GM19468 (cell line): ENCODE data around the gene IFNA21.
"Not testable (repeated sequence)": the region's sequence is repeated elsewhere in the genome, so short reads cannot be mapped to it uniquely, and the experiment has no call there.

ENCODE experiments used
- ATAC-seq: cut with Tn5 transposase; IDR thresholded peaks from one replicate; pipeline ENCODE4 v1.9.1; 2021; ENCODE audit warnings: mild to moderate bottlenecking, moderate library complexity, moderate number of reproducible peaks; ENCODE audit not compliant: unreplicated experiment; ENCODE audit errors: extremely low read depth

The IFNA21 gene

DNA sequence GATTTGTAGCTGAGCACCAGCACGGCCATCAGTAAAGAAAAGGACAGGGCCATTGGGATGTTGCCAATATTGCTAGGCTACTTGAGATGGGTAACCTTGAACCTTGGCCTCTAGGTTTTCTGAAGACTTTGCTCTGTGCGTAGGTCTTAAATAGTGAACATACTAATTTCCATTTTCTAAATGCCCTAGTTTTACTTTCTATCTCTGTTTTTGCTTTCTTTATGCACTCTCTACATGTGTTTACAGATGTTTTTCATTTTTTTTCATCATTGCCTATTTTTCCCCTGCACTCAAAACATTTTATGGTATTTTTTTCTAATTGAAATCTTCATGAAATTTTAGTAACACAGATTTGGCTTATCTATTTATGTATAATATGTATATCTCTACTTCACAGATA, at the start of gene IFNA21:
IFNA21 (minus strand) TSS at position 101 of the 400 bp plus-strand sequence; CDS start at position 53, 48 bp downstream.
- not testable (repeated sequence) for ATAC-seq

DNA sequence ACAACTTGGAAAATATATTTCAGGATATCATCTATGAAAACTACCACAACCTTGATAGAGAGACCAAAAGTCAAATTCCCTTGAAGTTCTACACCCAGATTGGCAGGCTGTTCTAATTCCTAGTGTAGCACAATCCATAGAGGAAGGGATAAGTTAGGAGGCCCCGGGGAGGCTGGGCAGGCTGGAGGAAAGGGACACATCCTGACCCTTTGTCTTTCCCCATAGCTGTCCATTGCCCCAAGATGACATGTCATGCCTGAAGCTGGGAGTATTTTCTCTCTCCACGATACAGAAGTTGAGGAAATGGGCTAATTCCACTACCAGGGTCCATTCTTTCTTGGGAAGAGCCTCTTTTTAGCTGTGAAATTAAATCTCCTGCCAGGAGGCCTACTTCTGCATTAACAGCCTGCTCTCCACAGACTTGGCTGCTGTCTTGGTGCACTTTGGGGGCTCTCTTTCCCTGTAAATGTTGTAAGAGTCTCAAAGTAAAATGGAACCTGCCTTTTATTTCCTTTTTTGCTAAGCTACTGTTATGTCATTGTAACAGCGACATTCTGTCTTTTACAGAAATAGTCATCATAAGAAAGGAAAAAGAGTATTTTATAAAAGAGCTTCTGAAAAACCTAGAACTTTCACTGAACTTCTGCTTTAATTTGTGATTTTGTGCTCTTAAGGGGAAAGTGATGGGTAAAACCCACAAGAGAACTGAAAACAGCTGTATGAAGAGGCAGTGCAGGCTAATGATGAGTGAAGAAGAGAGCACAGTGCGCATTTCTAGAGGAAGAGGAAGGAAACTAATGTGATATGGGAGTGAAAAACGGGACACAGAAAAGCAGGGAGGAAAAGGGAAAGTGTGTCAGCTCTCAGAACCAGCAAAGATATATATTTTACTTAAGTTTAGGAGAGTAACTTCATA, 47.2 kb upstream of the IFNA21 start:
- peak; percentile 43 for ATAC-seq

DNA sequence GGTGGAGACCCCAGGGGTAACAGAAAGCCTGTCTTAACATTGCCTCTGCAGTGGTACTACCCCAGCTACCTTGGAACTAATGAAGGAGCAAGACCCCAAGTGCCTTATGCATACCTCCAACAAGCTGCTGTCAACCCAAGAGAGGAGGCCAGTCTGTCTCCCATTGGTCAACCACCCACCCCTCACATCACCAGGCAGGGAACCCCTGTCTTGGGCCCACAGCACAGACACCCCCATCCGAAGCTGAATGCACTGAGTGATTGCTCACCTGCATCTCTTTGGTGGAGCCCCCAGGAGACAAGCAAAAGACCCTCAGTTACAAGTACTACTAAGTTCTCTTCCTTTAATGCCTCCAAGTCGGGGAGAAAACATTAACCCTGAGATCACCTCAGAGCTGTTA, 45.7 kb upstream of the IFNA21 start:
- not testable (repeated sequence) for ATAC-seq

DNA sequence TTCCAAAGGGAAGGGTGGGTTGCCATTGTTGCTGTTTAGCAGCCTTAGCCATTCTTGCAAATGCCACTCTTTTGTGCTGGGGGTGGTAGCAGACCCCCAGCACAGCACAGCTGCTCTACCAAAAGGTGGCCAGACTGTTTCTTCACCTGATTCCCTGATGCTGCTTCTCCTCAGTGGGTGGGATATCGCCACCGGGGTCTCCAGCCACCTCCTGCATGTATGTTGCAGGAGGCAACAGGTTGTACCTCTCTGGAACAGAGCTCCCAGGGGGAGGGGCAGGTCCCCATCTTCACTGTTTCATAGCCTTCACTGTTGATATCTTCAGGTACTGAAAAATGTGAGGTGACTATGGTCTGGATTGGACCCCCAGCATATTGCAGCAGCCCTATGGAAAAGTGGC, 44.3 kb upstream of the IFNA21 start:
- ATAC-seq = not testable (repeated sequence)

DNA sequence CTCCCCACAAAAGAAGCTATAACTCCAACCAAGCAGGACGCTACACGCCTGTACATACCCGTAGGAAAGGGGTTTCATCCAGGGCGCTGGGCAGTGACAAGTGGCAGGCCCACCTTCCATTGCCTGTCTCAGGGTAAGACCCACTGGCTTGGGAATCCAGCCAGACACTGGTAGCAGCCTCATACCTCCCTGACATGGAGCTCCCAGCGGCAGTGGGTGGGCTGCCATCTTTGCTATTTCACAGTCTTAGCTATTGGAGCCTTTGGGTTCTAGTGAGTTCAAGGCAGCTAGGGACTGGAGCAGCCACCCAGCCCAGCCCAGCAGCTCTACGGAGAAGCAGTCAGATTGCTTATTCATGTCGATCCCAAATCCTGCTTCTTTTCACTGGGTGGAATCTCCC, 43.9 kb upstream of the IFNA21 start:
- ATAC-seq = no peak

DNA sequence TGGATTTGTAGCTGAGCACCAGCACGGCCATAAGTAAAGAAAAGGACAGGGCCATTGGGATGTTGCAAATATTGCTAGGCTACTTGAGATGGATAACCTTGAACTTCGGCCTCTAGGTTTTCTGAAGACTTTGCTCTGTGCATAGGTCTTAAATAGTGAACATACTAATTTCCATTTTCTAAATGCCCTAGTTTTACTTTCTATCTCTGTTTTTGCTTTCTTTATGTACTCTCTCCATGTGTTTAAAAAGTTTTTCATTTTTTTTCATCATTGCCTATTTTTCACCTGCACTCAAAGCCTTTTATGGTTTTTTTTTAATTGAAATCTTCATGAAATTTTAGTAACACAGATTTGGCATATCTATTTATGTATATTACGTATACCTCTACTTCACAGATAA, 40.6 kb upstream of the IFNA21 start, which contains the start of gene IFNA10:
IFNA10 (minus strand) TSS at position 101 of the 400 bp plus-strand sequence; CDS start at position 55, 46 bp downstream.
- ATAC-seq = not testable (repeated sequence)

DNA sequence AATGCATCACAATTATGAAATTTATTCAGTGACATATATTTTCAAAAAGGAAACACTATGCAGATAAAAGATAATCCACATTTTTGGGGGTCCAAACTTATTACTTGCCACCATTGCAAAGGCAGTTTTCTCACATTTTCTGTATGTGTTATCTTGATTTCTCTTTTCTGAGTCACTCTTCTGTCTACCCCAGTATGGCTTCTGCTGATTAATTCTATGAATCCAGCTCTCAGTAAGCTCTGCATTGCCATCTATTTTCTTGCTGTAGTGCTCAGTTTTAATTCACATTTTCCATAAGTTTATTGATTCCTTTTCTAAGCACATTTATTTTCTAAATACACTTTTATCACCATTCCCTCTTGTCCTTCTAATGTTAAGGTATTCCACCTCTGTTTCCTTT, 38.7 kb upstream of the IFNA21 start:
- no peak for ATAC-seq

DNA sequence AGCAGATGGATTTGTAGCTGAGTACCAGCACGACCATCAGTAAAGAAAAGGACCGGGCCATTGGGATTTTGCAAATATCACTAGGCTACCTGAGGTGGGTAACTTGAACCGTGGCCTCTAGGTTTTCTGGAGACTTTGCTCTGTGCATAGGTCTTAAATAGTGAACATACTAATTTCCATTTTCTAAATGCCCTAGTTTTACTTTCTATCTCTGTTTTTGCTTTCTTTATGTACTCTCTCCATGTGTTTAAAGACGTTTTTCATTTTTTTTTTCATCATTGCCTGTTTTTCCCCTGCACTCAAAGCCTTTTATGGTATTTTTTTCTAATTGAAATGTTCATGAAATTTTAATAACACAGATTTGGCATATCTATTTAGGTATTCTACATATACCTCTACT, 35.6 kb upstream of the IFNA21 start, which contains the start of gene IFNA7:
IFNA7 (minus strand) TSS at position 101 of the 400 bp plus-strand sequence; CDS start at position 61, 40 bp downstream.
- not testable (repeated sequence) for ATAC-seq

DNA sequence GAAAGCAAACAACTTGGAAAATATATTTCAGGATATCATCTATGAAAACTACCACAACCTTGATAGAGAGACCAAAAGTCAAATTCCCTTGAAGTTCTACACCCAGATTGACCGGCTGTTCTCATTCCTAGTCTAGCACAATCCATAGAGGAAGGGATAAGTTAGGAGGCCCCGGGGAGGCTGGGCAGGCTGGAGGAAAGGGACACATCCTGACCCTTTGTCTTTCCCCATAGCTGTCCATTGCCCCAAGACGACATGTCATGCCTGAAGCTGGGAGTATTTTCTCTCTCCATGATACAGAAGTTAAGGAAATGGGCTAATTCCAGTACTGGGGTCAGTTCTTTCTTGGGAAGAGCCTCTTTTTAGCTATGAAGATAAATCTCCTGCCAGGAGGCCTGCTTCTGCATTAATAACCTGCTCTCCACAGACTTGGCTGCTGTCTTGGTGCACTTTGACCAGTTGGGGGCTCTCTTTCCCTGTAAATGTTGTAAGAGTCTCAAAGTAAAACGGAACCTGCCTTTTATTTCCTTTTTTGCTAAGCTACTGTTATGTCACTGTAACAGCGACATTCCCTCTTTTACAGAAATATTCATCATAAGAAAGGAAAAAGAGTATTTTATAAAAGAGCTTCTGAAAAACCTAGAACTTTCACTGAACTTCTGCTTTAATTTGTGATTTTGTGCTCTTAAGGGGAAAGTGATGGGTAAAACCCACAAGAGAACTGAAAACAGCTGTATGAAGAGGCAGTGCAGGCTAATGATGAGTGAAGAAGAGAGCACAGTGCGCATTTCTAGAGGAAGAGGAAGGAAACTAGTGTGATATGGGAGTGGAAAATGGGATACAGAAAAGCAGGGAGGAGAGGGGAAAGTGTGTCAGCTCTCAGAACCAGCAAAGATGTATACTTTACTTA, 28.7 kb upstream of the IFNA21 start:
- peak; percentile 62 for ATAC-seq

DNA sequence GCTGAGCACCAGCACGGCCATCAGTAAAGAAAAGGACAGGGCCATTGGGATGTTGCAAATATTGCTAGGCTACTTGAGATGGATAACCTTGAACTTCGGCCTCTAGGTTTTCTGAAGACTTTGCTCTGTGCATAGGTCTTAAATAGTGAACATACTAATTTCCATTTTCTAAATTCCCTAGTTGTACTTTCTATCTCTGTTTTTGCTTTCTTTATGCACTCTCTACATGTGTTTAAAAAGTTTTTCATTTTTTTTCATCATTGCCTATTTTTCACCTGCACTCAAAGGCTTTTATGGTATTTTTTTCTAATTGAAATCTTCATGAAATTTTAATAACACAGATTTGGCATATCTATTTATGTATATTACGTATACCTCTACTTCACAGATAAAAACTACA, 21.0 kb upstream of the IFNA21 start, which contains the start of gene IFNA4:
IFNA4 (minus strand) TSS at position 101 of the 400 bp plus-strand sequence; CDS start at position 45, 56 bp downstream.
- not testable (repeated sequence) for ATAC-seq

DNA sequence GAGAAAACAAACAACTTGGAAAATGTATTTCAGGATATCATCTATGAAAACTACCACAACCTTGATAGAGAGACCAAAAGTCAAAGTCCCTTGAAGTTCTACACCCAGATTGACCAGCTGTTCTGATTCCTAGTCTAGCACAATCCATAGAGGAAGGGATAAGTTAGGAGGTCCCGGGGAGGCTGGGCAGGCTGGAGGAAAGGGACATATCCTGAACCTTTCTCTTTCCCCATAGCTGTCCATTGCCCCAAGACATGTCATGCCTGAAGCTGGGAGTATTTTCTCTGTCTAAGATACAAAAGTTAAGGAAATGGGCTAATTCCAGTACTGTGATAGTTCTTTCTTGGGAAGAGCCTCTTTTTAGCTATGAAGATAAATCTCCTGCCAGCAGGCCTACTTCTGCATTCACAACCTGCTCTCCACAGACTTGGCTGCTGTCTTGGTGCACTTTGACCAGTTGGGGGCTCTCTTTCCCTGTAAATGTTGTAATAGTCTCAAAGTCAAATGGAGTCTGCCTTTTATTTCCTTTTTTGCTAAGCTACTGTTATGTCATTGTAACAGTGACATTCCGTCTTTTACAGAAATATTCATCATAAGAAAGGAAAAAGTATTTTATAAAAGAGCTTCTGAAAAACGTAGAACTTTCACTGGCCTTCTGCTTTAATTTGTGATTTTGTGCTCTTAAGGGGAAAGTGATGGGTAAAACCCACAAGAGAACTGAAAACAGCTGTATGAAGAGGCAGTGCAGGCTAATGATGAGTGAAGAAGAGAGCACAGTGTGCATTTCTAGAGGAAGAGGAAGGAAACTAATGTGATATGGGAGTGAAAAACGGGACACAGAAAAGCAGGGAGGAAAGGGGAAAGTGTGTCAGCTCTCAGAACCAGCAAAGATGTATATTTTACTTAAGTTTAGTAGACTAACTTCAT, 16.6 kb upstream of the IFNA21 start:
- ATAC-seq = peak; percentile 53

DNA sequence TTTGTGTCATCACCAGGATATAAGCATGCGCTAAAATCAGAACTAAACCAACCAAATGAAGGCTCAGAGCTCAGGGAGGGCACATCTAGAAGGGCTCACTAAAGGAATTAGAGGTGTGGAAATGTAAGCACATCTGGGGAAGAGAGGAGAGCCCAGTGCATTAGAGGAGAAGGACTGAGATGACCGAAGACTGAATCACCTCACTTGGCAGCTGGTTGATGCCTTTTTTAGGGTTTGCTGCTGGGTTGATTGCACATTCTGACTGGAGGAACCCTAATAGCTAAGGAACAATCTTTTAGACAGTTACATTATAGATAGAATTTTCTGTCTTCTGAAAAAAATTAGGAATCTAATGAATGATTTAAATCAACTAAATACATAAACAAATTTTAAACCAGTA, 8.2 kb upstream of the IFNA21 start:
- ATAC-seq = no peak

DNA sequence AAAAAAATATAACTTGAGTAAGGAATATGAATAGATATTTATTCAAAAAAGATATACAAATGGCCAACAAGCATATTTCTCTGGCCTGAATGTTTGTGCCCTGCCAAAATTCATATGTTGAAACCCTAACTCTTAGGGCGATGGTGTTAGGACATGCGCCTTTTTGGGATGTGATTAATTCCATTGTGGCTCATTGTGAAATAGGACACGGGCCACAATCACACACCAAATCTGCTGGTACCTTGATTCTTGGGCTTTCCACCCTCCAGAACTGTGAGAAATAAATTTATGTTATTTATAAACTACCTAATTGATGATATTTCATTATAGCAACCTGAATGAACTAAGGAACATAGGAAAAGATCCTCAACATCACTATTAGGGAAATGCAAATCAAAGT, 5.7 kb upstream of the IFNA21 start:
- ATAC-seq = no peak

DNA sequence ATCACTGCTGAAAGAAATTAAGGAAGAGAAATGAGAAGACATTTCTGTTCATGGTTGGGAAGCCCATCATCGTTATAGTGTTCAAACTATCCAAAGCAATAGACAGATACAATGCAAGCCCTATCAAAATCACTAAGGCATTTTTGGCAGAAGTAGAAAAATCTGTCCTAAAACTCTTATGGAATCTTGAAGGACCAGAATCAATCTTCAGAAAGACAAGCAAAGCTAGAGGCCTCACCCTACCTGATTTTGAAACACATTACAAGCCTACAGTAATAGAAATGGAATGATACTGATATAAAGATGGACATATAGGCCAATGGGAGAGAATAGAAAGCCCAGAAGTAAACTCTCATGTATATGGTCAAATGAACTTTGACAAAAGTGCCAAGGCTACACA, 4.9 kb upstream of the IFNA21 start:
- no peak for ATAC-seq

DNA sequence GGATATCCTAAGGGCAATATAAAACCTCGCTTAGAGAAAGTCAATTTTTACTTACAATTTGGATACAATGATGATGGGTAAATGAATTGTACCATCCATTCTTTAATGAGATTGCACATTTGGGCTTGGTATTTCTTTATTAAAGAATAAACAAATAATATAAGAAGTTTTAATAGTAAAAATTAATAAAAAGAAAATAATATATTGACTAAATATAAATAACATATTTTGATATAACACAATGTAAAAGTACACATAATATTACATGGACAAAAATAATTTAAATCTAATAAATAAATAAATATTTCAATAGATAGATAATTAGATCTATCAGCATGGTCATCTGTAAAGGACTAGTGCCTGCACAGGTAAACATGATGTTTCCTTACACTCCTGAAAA, 944 bp downstream of the IFNA21 start:
- ATAC-seq = no peak

DNA sequence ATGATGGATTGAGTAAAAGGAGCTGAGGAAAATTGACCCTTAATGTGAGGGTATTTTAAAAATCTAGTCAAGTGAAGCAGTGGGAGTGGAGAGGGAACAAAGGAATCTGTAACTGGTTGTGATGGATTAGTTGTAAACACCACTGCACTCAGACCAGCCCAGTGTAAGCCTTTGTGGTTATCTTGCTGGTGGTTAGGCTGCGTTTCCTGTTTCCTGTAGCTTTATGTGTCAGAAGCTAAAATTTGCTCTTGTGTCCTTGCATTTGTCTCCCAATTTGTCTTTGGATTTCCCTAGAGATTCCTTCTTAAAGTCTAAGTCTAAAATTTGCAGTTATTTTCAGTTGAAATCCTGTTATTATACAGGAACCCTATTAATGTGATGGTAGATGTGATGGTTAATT, 6.3 kb downstream of the IFNA21 start:
- peak; percentile 65 for ATAC-seq

DNA sequence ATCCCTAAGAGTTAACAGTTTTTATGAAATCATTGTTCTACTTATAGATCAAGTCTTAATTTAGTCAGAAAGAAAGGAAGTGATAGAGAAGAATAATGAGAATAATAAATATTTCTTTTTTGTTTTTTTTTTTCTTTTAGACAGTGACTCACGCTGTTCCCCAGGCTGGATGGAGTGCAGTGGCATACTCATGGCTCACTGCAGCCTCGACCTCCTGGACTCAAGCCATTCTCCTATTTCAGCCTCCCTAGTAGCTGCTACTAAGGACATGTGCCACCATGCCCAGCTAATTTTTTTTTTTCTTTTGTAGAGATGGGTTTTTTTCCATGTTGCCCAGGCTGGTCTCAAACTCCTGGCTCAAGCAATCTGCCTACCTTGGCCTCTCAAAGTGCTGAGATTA, 11.0 kb downstream of the IFNA21 start:
- ATAC-seq = no peak

DNA sequence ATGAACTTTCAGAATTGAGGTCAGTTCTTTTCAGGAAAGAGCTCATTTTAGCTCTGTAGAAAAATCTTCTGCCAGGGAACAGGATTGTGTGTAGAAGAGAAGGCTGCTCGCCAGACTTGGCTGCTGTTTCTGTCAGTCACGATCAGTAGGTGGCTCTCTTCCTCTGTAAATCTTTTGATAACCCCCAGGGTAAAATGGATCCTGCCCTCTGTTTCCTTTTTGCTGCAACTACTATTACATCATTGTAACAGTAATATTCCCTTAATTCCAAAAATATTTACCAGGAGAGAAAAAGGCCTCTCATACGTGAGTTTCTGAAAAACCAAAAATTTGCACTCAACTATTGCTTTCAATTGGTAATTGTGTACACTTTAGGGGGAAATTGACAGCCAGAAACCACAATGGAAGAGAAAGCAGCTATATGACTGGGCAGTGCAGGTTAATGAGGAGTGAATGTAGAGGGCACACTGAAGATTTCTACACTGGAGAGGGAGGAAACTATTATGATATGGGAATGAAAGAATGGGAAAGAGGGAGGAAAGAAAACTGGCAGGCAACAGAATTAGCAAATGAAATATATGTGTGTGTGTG, 12.3 kb downstream of the IFNA21 start:
- peak; percentile 53 for ATAC-seq
